Activated T-helper 2 cell treated with anti-CD3 and anti-CD28 coated beads, Interferon-gamma antibody, Interleukin-2, Interleukin-4, amounts not matched to agents 10 μg/mL and 5 μg/mL and 100 μg/mL, durations not matched to agents 14 hours and 24 hours and 36 hours (primary cell): ENCODE measurements around the gene PRKCE. TPM values are rescaled to one million over a fixed set of nuclear protein-coding genes. Genes with fewer than 3 reads are reported as not detected.

Source experiments
- DNase-seq: peaks from one replicate; pipeline ENCODE4 v3.0.0; 2021; ENCODE audit warnings: low spot score
- H3K27ac Mint-ChIP-seq: one replicate; pipeline ENCODE4 v1.8.0; 2021; ENCODE audit warnings: mixed read lengths
- H3K27me3 Mint-ChIP-seq: one replicate; pipeline ENCODE4 v1.8.0; 2021; ENCODE audit warnings: low read depth, mixed read lengths
- H3K36me3 Mint-ChIP-seq: one replicate; pipeline ENCODE4 v1.8.0; 2021; ENCODE audit warnings: low read depth, mixed read lengths
- H3K4me1 Mint-ChIP-seq: one replicate; pipeline ENCODE4 v1.8.0; 2021; ENCODE audit warnings: low read depth, mixed read lengths
- H3K4me3 Mint-ChIP-seq: one replicate; pipeline ENCODE4 v1.8.0; 2021; ENCODE audit warnings: low read depth, mild to moderate bottlenecking, moderate library complexity, mixed read lengths
- H3K9me3 Mint-ChIP-seq: one replicate; pipeline ENCODE4 v1.8.0; 2021; ENCODE audit warnings: mixed read lengths
- intact Hi-C: fragments of 100-400 bp; cut with micrococcal nuclease; formaldehyde crosslinking; loops from one replicate; pipeline ENCODE4 v1.15.1; 2023
- total RNA-seq: library from RNA; stranded (reverse); gene quantifications from 2 replicates; pipeline ENCODE4 v1.2.3, GENCODE V29; 2022

Gene PRKCE
- total RNA-seq, 1 donor from 2014 or later = 21.5 TPM

GRCh38 chr2:45964906-45965305 is 313.4 kb downstream of the PRKCE start:
- intact Hi-C loops = no loop called here
- no peaks in the 10 kb centered on the region for H3K9me3 Mint-ChIP-seq
- H3K4me1 Mint-ChIP-seq = peaks cover 12% of the 10 kb centered on the region
- no peak for DNase-seq
- no peaks in the 10 kb centered on the region for H3K36me3 Mint-ChIP-seq
- H3K27me3 Mint-ChIP-seq = no peaks in the 10 kb centered on the region
- H3K4me3 Mint-ChIP-seq = no peak overlapping the region
- H3K27ac Mint-ChIP-seq = no peak overlapping the region

GRCh38 chr2:45965871-45966498 is 314.5 kb downstream of the PRKCE start:
- no peaks in the 10 kb centered on the region for H3K27me3 Mint-ChIP-seq
- H3K4me1 Mint-ChIP-seq = peaks cover 12% of the 10 kb centered on the region
- intact Hi-C loops = no loop called here
- no peaks in the 10 kb centered on the region for H3K9me3 Mint-ChIP-seq
- no peaks in the 10 kb centered on the region for H3K36me3 Mint-ChIP-seq
- H3K4me3 Mint-ChIP-seq = no peak overlapping the region
- H3K27ac Mint-ChIP-seq = no peak overlapping the region
- DNase-seq = no peak

- H3K9me3 Mint-ChIP-seq = no peaks in the 10 kb centered on the region
- H3K36me3 Mint-ChIP-seq = no peaks in the 10 kb centered on the region
- H3K4me3 Mint-ChIP-seq = no peak overlapping the region
- DNase-seq = no peak
- intact Hi-C loops = no loop called here
- H3K27ac Mint-ChIP-seq = no peak overlapping the region
- H3K4me1 Mint-ChIP-seq = peaks cover 12% of the 10 kb centered on the region
- H3K27me3 Mint-ChIP-seq = peaks cover 7% of the 10 kb centered on the region
Observed at GRCh38 chr2:45968946-45969584, 317.6 kb downstream of the PRKCE start.

GRCh38 chr2:45973426-45973825 is 322.0 kb downstream of the PRKCE start:
- H3K27me3 Mint-ChIP-seq = peaks cover 9% of the 10 kb centered on the region
- H3K36me3 Mint-ChIP-seq = no peaks in the 10 kb centered on the region
- no peak for DNase-seq
- no peak overlapping the region for H3K27ac Mint-ChIP-seq
- no peaks in the 10 kb centered on the region for H3K9me3 Mint-ChIP-seq
- intact Hi-C loops = no loop called here
- H3K4me1 Mint-ChIP-seq = peaks cover 6% of the 10 kb centered on the region
- no peak overlapping the region for H3K4me3 Mint-ChIP-seq

- Mint-ChIP-seq H3K27me3 (peaks cover 9% of the 10 kb centered on the region), H3K9me3 (no peaks in the 10 kb centered on the region), H3K4me1 (peaks cover 8% of the 10 kb centered on the region), H3K4me3 (no peak overlapping the region), H3K36me3 (no peaks in the 10 kb centered on the region), H3K27ac (no peak overlapping the region)
- no peak for DNase-seq
- intact Hi-C loops = no loop called here
Observed at GRCh38 chr2:45974056-45974455, 322.6 kb downstream of the PRKCE start.

GRCh38 chr2:45974762-45975408 is 323.4 kb downstream of the PRKCE start:
- H3K4me1 Mint-ChIP-seq = peaks cover 12% of the 10 kb centered on the region
- DNase-seq = no peak
- intact Hi-C loops = no loop called here
- H3K27ac Mint-ChIP-seq = no peak overlapping the region
- H3K36me3 Mint-ChIP-seq = no peaks in the 10 kb centered on the region
- H3K27me3 Mint-ChIP-seq = peaks cover 9% of the 10 kb centered on the region
- H3K4me3 Mint-ChIP-seq = no peak overlapping the region
- no peaks in the 10 kb centered on the region for H3K9me3 Mint-ChIP-seq

GRCh38 chr2:45975752-45976517 is 324.5 kb downstream of the PRKCE start:
- H3K4me3 Mint-ChIP-seq = no peak overlapping the region
- H3K4me1 Mint-ChIP-seq = peaks cover 12% of the 10 kb centered on the region
- H3K36me3 Mint-ChIP-seq = no peaks in the 10 kb centered on the region
- intact Hi-C loops = no loop called here
- H3K27me3 Mint-ChIP-seq = peaks cover 9% of the 10 kb centered on the region
- no peak overlapping the region for H3K27ac Mint-ChIP-seq
- no peak for DNase-seq
- no peaks in the 10 kb centered on the region for H3K9me3 Mint-ChIP-seq

GRCh38 chr2:45978302-45978859 is 326.9 kb downstream of the PRKCE start:
- Mint-ChIP-seq H3K9me3 (no peaks in the 10 kb centered on the region), H3K27ac (no peak overlapping the region), H3K27me3 (peaks cover 2% of the 10 kb centered on the region), H3K36me3 (no peaks in the 10 kb centered on the region), H3K4me3 (no peak overlapping the region), H3K4me1 (peaks cover 12% of the 10 kb centered on the region)
- no peak for DNase-seq
- intact Hi-C loops = no loop called here

- intact Hi-C loops = no loop called here
- Mint-ChIP-seq H3K27ac (no peak overlapping the region), H3K36me3 (no peaks in the 10 kb centered on the region), H3K4me1 (peaks cover 12% of the 10 kb centered on the region), H3K4me3 (no peak overlapping the region), H3K27me3 (peaks cover 2% of the 10 kb centered on the region), H3K9me3 (no peaks in the 10 kb centered on the region)
- no peak for DNase-seq
Observed at GRCh38 chr2:45979065-45979464, 327.6 kb downstream of the PRKCE start.

GRCh38 chr2:45980161-45980865 is 328.8 kb downstream of the PRKCE start:
- no peak overlapping the region for H3K4me3 Mint-ChIP-seq
- no peak for DNase-seq
- peaks cover 5% of the 10 kb centered on the region for H3K4me1 Mint-ChIP-seq
- no peak overlapping the region for H3K27ac Mint-ChIP-seq
- H3K9me3 Mint-ChIP-seq = no peaks in the 10 kb centered on the region
- no peaks in the 10 kb centered on the region for H3K27me3 Mint-ChIP-seq
- no peaks in the 10 kb centered on the region for H3K36me3 Mint-ChIP-seq
- intact Hi-C loops = no loop called here

- DNase-seq = no peak
- no peaks in the 10 kb centered on the region for H3K27me3 Mint-ChIP-seq
- H3K36me3 Mint-ChIP-seq = no peaks in the 10 kb centered on the region
- no peak overlapping the region for H3K27ac Mint-ChIP-seq
- peaks cover 5% of the 10 kb centered on the region for H3K4me1 Mint-ChIP-seq
- intact Hi-C loops = no loop called here
- no peaks in the 10 kb centered on the region for H3K9me3 Mint-ChIP-seq
- no peak overlapping the region for H3K4me3 Mint-ChIP-seq
Observed at GRCh38 chr2:45981384-45981930, 330.0 kb downstream of the PRKCE start.

GRCh38 chr2:45982096-45982495 is 330.6 kb downstream of the PRKCE start:
- intact Hi-C loops = no loop called here
- Mint-ChIP-seq H3K27ac (no peak overlapping the region), H3K4me1 (peaks cover 5% of the 10 kb centered on the region), H3K27me3 (no peaks in the 10 kb centered on the region), H3K9me3 (no peaks in the 10 kb centered on the region), H3K4me3 (no peak overlapping the region), H3K36me3 (no peaks in the 10 kb centered on the region)
- no peak for DNase-seq
